Fibroblast of lung (primary cell): Measurements from ENCODE around the gene VTA1.

Experiments used
- EZH2 ChIP-seq: IDR thresholded peaks from 2 replicates; pipeline ENCODE4 v1.5.1; 2012; ENCODE audit warnings: low read length, control low read depth, mild to moderate bottlenecking; ENCODE audit errors: missing control alignments
- TF ChIP-seq, protein P1 (sequence below), 2 donors: IDR thresholded peaks in 1 of 2; conservative IDR thresholded peaks in 1 of 2; 1 replicate in 1 of 2; 2 replicates in 1 of 2; pipeline ENCODE4 v1.5.1; 2011 to 2012; ENCODE audit warnings: low read length in 2 of 2, control low read depth in 1 of 2, inconsistent platforms in 1 of 2, low read depth in 1 of 2, mild to moderate bottlenecking in 1 of 2

DNA sequence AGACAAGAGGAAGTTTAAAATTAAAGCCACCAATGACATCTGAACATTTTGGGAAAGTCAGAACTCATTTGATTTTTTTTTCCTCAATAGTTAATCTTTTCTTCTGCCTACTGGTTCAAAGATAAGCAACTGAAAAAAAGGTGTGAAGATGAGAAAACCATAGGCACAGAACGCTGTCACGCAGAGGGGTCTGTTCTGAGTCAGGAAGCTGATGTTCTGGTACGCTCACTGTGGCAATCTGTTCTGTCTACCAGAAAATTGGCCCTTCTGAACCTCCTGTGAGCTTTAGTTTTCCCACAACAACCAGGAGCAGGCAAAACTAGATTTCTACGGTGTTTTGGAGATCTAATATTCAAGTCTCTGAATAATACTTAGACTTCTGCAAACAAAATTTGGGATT lies 78.1 kb downstream of the VTA1 start:
- TF ChIP-seq EZH2, result no peak
- TF ChIP-seq, protein P1, sequence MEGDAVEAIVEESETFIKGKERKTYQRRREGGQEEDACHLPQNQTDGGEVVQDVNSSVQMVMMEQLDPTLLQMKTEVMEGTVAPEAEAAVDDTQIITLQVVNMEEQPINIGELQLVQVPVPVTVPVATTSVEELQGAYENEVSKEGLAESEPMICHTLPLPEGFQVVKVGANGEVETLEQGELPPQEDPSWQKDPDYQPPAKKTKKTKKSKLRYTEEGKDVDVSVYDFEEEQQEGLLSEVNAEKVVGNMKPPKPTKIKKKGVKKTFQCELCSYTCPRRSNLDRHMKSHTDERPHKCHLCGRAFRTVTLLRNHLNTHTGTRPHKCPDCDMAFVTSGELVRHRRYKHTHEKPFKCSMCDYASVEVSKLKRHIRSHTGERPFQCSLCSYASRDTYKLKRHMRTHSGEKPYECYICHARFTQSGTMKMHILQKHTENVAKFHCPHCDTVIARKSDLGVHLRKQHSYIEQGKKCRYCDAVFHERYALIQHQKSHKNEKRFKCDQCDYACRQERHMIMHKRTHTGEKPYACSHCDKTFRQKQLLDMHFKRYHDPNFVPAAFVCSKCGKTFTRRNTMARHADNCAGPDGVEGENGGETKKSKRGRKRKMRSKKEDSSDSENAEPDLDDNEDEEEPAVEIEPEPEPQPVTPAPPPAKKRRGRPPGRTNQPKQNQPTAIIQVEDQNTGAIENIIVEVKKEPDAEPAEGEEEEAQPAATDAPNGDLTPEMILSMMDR (conservative IDR thresholded peaks at IDR 0.05 in 1 of 2, IDR thresholded peaks at IDR 0.05 in 1 of 2; ENCODE audit: low read depth in 1 of 2, low read length in 2 of 2), result no peak
